LNCAP (cell line): ENCODE measurements around the gene OR1L6.

Experiments
- CTCF ChIP-seq: fragments of 450-650 bp; IDR thresholded peaks from 2 replicates; pipeline ENCODE4 v1.5.1; 2017; ENCODE audit warnings: mild to moderate bottlenecking

OR1L6 gene

GRCh38 chr9:122789256-122790046, 47.3 kb downstream of the OR1L6 start:
- no peak for TF ChIP-seq CTCF

- no peak for TF ChIP-seq CTCF
These were observed 50.0 kb downstream of the OR1L6 start for GRCh38 chr9:122791872-122792669.

GRCh38 chr9:122797316-122798063, 55.4 kb downstream of the OR1L6 start:
- no peak for TF ChIP-seq CTCF
